Upper lobe of left lung (tissue), 6 donors: ENCODE data around the gene TMCC1. TPM values are rescaled to one million over a fixed set of nuclear protein-coding genes. Genes with fewer than 3 reads are reported as not detected.

Experiments used
- ATAC-seq, 2 donors: fragments of 200-7000 bp; cut with Tn5 transposase; one replicate each; pipeline ENCODE4 v1.9.1; 2022; ENCODE audit warnings: mild to moderate bottlenecking in 2 of 2, moderate library complexity in 2 of 2; ENCODE audit not compliant: low FRiP score in 2 of 2
- DNase-seq, 2 donors: peaks; one replicate each; pipeline ENCODE4 v3.0.0-alpha.2; 2019 to 2020
- H3K27ac ChIP-seq, 4 donors: fragments of 200-600 bp; sonication (generic); one replicate each; pipeline ENCODE4 v1.5.1; 2016 to 2019
- H3K27me3 ChIP-seq, 4 donors: fragments of 200-600 bp; sonication (generic); one replicate each; pipeline ENCODE4 v1.5.1; 2017 to 2019
- H3K36me3 ChIP-seq, 4 donors: fragments of 200-600 bp; sonication (generic); one replicate each; pipeline ENCODE4 v1.5.1; 2016 to 2019
- H3K4me1 ChIP-seq, 4 donors: fragments of 200-600 bp; sonication (generic); one replicate each; pipeline ENCODE4 v1.5.1; 2018 to 2019
- H3K4me3 ChIP-seq, 4 donors: fragments of 200-600 bp; sonication (generic); one replicate each; pipeline ENCODE4 v1.5.1; 2017 to 2019; ENCODE audit warnings: mild to moderate bottlenecking in 2 of 4, moderate library complexity in 1 of 4
- H3K9me3 ChIP-seq, 4 donors: fragments of 200-600 bp; sonication (generic); one replicate each; pipeline ENCODE4 v1.5.1; 2018 to 2019
- EP300 ChIP-seq, 4 donors: sonication (generic); formaldehyde crosslinking; IDR thresholded peaks; one replicate each; pipeline ENCODE4 v1.5.1; 2017; ENCODE audit warnings: antibody characterized with exemption in 4 of 4, control low read depth in 2 of 4
- POLR2A ChIP-seq, 4 donors: fragments of 450-650 bp; IDR thresholded peaks; one replicate each; pipeline ENCODE4 v1.5.1; 2016 to 2017; ENCODE audit warnings: antibody characterized with exemption in 4 of 4, mild to moderate bottlenecking in 2 of 4
- POLR2AphosphoS5 ChIP-seq, 2 donors: sonication (generic); formaldehyde crosslinking; IDR thresholded peaks; one replicate each; pipeline ENCODE4 v1.5.1; 2017; ENCODE audit warnings: antibody characterized with exemption in 2 of 2
- WGBS, 2 donors: methylation state at CpG; one replicate each; pipeline ENCODE4 v1.1.5; 2017 to 2018; 5-methylcytosine and 5-hydroxymethylcytosine counted together
- total RNA-seq, 6 donors: library from RNA; depleted of rRNA in 4 of 6; stranded (reverse); fragments of >200 nt in 4 of 6; gene quantifications; one replicate each; pipeline versions ENCODE4 v1.1.0 to v1.2.1, GENCODE V29; 2016 to 2021
- TF ChIP-seq, protein P1 (sequence below), 6 experiments: fragments of 450-650 bp in 4 of 6; fragments of 200-600 bp in 2 of 6; sonication (generic) in 2 of 6; IDR thresholded peaks; one replicate each; pipeline ENCODE4 v1.5.1; 2016 to 2019; ENCODE audit warnings: antibody characterized with exemption in 6 of 6
- donor health status: DM: no; HTN: no; CAD: no; lungs with moderate emphysema.
- donor health status: DM: no; HTN: yes; CAD: no; lungs with severe emphysema.

Gene TMCC1
- total RNA-seq, 6 donors from 2014 or later = 16.9 to 39.2 (median 27.9) TPM

DNA sequence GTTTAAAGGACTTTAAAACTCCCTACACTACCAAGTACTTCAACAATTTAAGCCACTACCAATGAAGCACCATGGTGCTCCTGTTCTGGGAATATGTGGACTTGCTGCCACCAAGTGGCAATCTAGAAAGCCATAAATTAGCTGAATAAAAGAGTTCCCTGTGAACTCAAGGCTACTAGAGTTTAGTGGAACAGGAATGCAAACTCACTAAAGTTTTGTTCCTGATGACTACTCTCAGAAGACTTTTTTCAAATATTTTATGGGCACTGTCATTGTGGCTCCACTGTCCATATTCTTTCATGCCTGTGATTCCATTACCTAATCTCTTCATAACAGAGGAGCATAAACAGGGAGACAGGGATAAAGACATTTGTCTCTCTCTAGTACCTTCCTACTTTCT is 63.9 kb downstream of the TMCC1 start:
- ATAC-seq (peak; percentile 77 to 88), DNase-seq (peak in 1 of 2 donors; percentile 44)
- Histone ChIP-seq H3K27me3 (no peaks in the 10 kb centered on the region), H3K4me3 (no peak overlapping the region), H3K9me3 (no peaks in the 10 kb centered on the region), H3K36me3 (no peaks in the 10 kb centered on the region), H3K4me1 (peaks cover 9 to 12% (median 11%) of the 10 kb centered on the region in 4 donors), H3K27ac (no peak overlapping the region)
- TF ChIP-seq, protein P1, sequence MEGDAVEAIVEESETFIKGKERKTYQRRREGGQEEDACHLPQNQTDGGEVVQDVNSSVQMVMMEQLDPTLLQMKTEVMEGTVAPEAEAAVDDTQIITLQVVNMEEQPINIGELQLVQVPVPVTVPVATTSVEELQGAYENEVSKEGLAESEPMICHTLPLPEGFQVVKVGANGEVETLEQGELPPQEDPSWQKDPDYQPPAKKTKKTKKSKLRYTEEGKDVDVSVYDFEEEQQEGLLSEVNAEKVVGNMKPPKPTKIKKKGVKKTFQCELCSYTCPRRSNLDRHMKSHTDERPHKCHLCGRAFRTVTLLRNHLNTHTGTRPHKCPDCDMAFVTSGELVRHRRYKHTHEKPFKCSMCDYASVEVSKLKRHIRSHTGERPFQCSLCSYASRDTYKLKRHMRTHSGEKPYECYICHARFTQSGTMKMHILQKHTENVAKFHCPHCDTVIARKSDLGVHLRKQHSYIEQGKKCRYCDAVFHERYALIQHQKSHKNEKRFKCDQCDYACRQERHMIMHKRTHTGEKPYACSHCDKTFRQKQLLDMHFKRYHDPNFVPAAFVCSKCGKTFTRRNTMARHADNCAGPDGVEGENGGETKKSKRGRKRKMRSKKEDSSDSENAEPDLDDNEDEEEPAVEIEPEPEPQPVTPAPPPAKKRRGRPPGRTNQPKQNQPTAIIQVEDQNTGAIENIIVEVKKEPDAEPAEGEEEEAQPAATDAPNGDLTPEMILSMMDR (IDR thresholded peaks at IDR 0.05) = peak; percentile 42 to 79 (median 58)
- no peak for TF ChIP-seq EP300 (IDR thresholded peaks at IDR 0.05)
- no peak for TF ChIP-seq POLR2A (IDR thresholded peaks at IDR 0.05)
- no peak for TF ChIP-seq POLR2AphosphoS5 (IDR thresholded peaks at IDR 0.05)

DNA sequence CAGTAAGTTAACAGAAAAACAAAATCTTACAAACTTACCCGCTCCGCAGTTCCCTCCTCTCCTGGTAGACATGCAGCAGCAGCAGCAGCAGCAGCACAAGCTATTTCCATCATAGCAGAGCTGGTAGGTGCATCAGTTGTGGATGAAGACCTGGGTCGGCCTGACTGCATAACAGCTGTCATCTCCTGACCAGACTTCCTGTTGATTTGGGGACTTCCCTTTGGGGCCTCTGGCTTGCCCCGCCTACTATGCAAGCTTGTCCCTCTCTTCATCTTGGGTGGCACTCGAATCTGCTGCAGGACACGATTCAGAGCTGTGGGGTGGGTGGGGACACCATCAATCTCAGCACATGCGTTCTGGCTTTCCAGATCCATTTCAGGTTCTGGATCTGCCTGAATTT is 65.7 kb downstream of the TMCC1 start:
- no peak overlapping the region for H3K4me3 ChIP-seq
- DNase-seq = peak in 1 of 2 donors; percentile 53
- H3K9me3 ChIP-seq = no peaks in the 10 kb centered on the region
- H3K27me3 ChIP-seq = no peaks in the 10 kb centered on the region
- peak in 1 of 2 donors; percentile 48 for ATAC-seq
- no peaks in the 10 kb centered on the region for H3K36me3 ChIP-seq
- 45 to 46% methylated on average over 5 to 7 of the region's 7 CpGs for WGBS, 2 donors
- peak overlapping the region in 1 of 4 donors; percentile 39 for H3K27ac ChIP-seq
- TF ChIP-seq POLR2A (IDR thresholded peaks at IDR 0.05) (no peak), POLR2AphosphoS5 (IDR thresholded peaks at IDR 0.05) (no peak), EP300 (IDR thresholded peaks at IDR 0.05) (no peak)
- TF ChIP-seq, protein P1 (IDR thresholded peaks at IDR 0.05) = no peak
- peaks cover 9 to 13% (median 11%) of the 10 kb centered on the region in 4 donors for H3K4me1 ChIP-seq

DNA sequence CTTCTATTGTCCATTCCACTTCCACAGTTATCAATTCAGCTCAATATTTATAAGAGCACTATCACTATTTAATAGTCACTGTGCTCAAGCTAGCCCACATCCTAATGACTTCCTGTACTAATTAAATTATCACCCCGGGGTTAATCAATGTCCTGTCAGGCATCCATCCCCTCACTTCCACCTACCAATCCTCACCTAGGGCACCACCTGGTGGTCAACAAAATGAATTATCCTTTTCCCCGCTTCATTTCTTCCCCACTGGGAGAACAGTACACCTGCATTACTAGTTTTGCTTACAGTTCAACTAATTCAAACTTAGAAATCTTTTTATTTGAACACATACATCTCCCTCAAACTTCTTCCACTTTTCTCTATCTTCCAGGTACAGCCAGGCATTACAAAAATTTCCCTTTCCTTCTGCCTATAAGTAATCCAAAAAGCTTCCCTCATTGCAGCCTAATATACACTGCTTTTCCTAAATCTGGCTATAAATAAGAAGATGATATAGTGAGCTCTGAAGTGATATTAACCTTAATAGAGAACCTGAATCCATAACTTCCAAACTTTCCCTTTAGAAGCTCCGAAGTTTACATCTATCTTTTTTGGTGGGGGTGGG is 68.5 kb downstream of the TMCC1 start:
- peaks cover 15 to 23% (median 19%) of the 10 kb centered on the region in 4 donors for H3K4me1 ChIP-seq
- no peaks in the 10 kb centered on the region for H3K9me3 ChIP-seq
- ATAC-seq (peak in 1 of 2 donors; percentile 57), DNase-seq (no peak)
- WGBS, 2 donors = 44 to 48% methylated on average over 3 of the region's 3 CpGs
- H3K27ac ChIP-seq = no peak overlapping the region
- no peaks in the 10 kb centered on the region for H3K27me3 ChIP-seq
- no peak for TF ChIP-seq EP300 (IDR thresholded peaks at IDR 0.05)
- TF ChIP-seq POLR2A (IDR thresholded peaks at IDR 0.05) = no peak
- TF ChIP-seq, protein P1 (IDR thresholded peaks at IDR 0.05) = peak; percentile 53 to 71 (median 64)
- H3K4me3 ChIP-seq = no peak overlapping the region
- H3K36me3 ChIP-seq = no peaks in the 10 kb centered on the region

DNA sequence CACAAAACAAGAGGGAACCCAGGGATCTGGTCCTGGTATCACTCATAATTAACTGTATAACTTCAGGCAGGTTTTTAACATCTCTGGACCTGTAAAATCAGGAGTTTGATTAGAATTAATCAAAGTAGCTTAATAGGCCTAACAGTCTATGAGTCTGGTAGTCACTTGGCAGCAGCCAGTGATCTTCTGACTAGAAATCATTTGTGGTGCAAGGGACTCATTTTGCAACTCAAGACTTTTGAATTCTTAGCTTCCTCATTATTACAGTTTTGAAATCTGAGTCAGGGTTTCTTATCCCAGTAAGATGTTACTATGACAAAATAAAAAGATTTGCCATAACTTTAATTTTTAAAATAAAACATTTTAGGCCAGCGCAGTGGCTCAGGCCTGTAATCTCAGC is 70.8 kb downstream of the TMCC1 start:
- ATAC-seq = peak in 1 of 2 donors; percentile 73

More for the DNA sequence above, 70.8 kb downstream of the TMCC1 start:
- WGBS, 2 donors = 86 to 100% methylated on average over 1 of the region's 1 CpG
- Histone ChIP-seq H3K4me3 (no peak overlapping the region), H3K9me3 (no peaks in the 10 kb centered on the region), H3K4me1 (peaks cover 10 to 18% (median 15%) of the 10 kb centered on the region in 4 donors), H3K27ac (peak overlapping the region; percentile 40 to 65 (median 58)), H3K36me3 (no peaks in the 10 kb centered on the region), H3K27me3 (no peaks in the 10 kb centered on the region)
- peak in 1 of 2 donors; percentile 31 for DNase-seq
- TF ChIP-seq EP300 (IDR thresholded peaks at IDR 0.05) (no peak), POLR2A (IDR thresholded peaks at IDR 0.05) (no peak), POLR2AphosphoS5 (IDR thresholded peaks at IDR 0.05) (no peak)
- TF ChIP-seq, protein P1 (IDR thresholded peaks at IDR 0.05) = no peak
